Stimulated activated CD4-positive, alpha-beta T cell treated with anti-CD3 and anti-CD28 coated beads, Interleukin-1b, Interleukin-23, amount 100 ng/mL, for 4 hours (primary cell): Measurements from ENCODE around the gene L3MBTL4.

ENCODE experiments used
- DNase-seq, 2 donors: peaks; one replicate each; pipeline ENCODE4 v3.0.0-alpha.2; 2020; ENCODE audit warnings: low read depth in 2 of 2

Gene L3MBTL4

DNA sequence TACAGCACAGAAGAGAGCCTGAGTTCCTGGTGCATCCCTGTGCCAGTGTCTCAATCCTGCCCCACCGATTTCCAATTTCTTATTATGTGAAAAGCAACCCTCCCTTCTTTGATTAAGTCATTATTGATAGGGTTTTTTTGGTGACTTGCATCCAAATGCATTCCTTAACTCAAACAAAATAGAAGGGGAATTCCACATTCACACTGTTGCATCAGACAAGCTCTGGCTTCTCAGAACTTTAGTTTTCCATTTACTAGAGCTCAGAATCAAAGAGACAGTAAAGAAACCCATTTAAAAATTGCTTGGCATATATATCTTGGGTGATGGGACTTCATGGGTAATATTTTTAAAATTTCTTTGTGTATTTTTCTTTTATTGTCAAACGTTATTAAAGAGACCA lies 505.6 kb downstream of the L3MBTL4 start:
- DNase-seq, result no peak
